ENCODE data around the gene PRM2. TPM values are rescaled to one million over a fixed set of nuclear protein-coding genes. Genes with fewer than 3 reads are reported as not detected.

Gene PRM2
- total and polyA plus RNA-seq, 2 donors (not counting 3 experiments of a cell fraction or from before 2014, with no cell fraction given): not detected

DNA sequence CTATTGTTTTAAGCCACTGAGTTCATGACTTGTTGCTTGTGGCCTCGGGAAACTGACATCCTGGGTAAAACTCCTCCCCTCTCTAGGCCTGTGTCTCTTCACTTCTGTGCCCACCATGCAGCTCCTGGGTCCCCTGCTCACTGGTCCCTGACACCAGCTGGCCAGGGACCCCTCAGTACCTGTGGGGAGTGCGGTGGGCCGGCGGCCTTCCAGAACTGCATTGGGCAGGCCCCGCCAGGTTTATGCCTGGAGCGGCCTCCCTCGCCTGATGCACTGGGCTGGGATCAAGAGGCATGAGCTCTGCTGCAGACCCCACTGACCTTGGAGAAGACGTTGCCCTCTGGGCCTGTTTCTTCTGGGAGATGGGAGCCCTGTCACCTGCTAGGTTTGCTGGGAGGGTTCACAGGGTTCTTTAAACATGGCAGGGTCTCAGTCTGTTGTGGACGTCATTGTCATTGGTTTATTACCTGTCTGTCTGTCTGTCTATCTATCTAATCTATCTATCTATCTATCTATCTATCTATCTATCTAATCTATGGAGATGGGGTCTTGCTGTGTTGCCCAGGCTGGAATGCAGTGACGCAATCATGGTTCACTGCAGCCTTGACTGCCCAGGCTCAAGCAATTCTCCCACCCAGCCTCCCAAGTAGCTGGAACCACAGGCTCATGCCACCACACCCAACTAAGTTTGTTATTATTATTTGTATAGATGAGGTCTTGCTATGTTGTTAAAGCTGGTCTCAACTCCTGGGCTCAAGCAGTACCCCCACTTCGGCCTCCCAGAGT is 47.5 kb upstream of the PRM2 start:
- H3K9me3 ChIP-seq (replicated peaks; ENCODE audit: control insufficient read depth, insufficient read depth, low read length): no peaks in the 10 kb centered on the region
- no peak overlapping the region for H2AFZ ChIP-seq (ENCODE audit: low read depth, low read length)
- no peak overlapping the region for H3K4me3 ChIP-seq (replicated peaks in 1 of 3; ENCODE audit: insufficient read depth in 1 of 3, low read depth in 1 of 3, low read length in 3 of 3)
- no peaks in the 10 kb centered on the region for H3K27me3 ChIP-seq (ENCODE audit: control insufficient read depth in 2 of 2, insufficient read depth in 2 of 2, low read length in 2 of 2)
- BruUV-seq (replicated peaks): no TSS peak
- CTCF ChIA-PET: no interaction called here
- intact Hi-C loops (cut with micrococcal nuclease) (no loop called here), dilution Hi-C loops (cut with MboI; ENCODE audit: extremely low pct_ligation_motif_present, low sequenced_read_pairs) (no loop called here)
- H3K4me1 ChIP-seq (ENCODE audit: control insufficient read depth, extremely low read depth, insufficient read depth, low read length): peaks cover 7% of the 10 kb centered on the region
- H3K4me2 ChIP-seq (ENCODE audit: insufficient read depth, low read length): no peak overlapping the region
- H4K20me1 ChIP-seq (replicated peaks; ENCODE audit: control insufficient read depth, extremely low read depth, insufficient read depth, low read length): no peaks in the 10 kb centered on the region
- DNase-seq (ENCODE audit: low read depth, low spot score) (no peak), FAIRE-seq (no peak)
- POLR2A ChIA-PET: no interaction called here
- TF ChIP-seq POLR2AphosphoS5 (IDR thresholded peaks at IDR 0.05; ENCODE audit: insufficient read depth, low read depth, low read length) (no peak), FOS (IDR thresholded peaks at IDR 0.05; ENCODE audit: borderline replicate concordance, insufficient read depth, low read length) (no peak), EZH2 (IDR thresholded peaks at IDR 0.05; ENCODE audit: borderline replicate concordance, low read depth, low read length, severe bottlenecking) (no peak), GATA2 (IDR thresholded peaks at IDR 0.05; ENCODE audit: insufficient read depth, insufficient read length, low read depth, low read length) (no peak), POLR2A (IDR thresholded peaks at IDR 0.05; ENCODE audit: low read depth, low read length) (no peak), MYC (IDR thresholded peaks at IDR 0.05; ENCODE audit: low read depth, low read length) (no peak), JUN (IDR thresholded peaks at IDR 0.05; ENCODE audit: borderline replicate concordance, insufficient read depth, insufficient read length, low read depth) (no peak)
- TF ChIP-seq, protein P1, sequence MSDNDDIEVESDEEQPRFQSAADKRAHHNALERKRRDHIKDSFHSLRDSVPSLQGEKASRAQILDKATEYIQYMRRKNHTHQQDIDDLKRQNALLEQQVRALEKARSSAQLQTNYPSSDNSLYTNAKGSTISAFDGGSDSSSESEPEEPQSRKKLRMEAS (IDR thresholded peaks at IDR 0.05; ENCODE audit: insufficient read depth, insufficient read length): no peak
- TF ChIP-seq, protein P2, sequence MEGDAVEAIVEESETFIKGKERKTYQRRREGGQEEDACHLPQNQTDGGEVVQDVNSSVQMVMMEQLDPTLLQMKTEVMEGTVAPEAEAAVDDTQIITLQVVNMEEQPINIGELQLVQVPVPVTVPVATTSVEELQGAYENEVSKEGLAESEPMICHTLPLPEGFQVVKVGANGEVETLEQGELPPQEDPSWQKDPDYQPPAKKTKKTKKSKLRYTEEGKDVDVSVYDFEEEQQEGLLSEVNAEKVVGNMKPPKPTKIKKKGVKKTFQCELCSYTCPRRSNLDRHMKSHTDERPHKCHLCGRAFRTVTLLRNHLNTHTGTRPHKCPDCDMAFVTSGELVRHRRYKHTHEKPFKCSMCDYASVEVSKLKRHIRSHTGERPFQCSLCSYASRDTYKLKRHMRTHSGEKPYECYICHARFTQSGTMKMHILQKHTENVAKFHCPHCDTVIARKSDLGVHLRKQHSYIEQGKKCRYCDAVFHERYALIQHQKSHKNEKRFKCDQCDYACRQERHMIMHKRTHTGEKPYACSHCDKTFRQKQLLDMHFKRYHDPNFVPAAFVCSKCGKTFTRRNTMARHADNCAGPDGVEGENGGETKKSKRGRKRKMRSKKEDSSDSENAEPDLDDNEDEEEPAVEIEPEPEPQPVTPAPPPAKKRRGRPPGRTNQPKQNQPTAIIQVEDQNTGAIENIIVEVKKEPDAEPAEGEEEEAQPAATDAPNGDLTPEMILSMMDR (IDR thresholded peaks at IDR 0.05; ENCODE audit: extremely low read depth in 1 of 2, insufficient read depth in 1 of 2, low read depth in 1 of 2, low read length in 2 of 2): no peak
- H3K27ac ChIP-seq (ENCODE audit: insufficient read depth, low read depth, low read length): no peak overlapping the region
- no peaks in the 10 kb centered on the region for H3K79me2 ChIP-seq (ENCODE audit: control insufficient read depth, insufficient read depth, low read length)
- H3K36me3 ChIP-seq (ENCODE audit: control insufficient read depth in 2 of 2, extremely low read depth in 1 of 2, insufficient read depth in 2 of 2, low read length in 2 of 2): no peaks in the 10 kb centered on the region
- H3K9ac ChIP-seq (replicated peaks; ENCODE audit: extremely low read depth, insufficient read depth, low read length): no peak overlapping the region
- H3K9me1 ChIP-seq (replicated peaks; ENCODE audit: control insufficient read depth, extremely low read depth, insufficient read depth, low read length): no peaks in the 10 kb centered on the region

All from endothelial cell of umbilical vein (primary cell).